Measurements from ENCODE around the gene CEP44. TPM values are rescaled to one million over a fixed set of nuclear protein-coding genes. Genes with fewer than 3 reads are reported as not detected.

Gene CEP44
- total RNA-seq, 1 donor from 2014 or later = 17.4 TPM

GRCh38 chr4:174248407-174248806, 35.3 kb upstream of the CEP44 start:
- no peak overlapping the region for H3K4me3 ChIP-seq

GRCh38 chr4:174252412-174252811, 31.3 kb upstream of the CEP44 start:
- H3K36me3 ChIP-seq = no peaks in the 10 kb centered on the region
- intact Hi-C loops (cut with DNase I) = no loop called here
- TF ChIP-seq CTCF (IDR thresholded peaks at IDR 0.05) (no peak), POLR2A (IDR thresholded peaks at IDR 0.05) (no peak), POLR2AphosphoS5 (IDR thresholded peaks at IDR 0.05; ENCODE audit: insufficient read depth in 1 of 2, low read depth in 1 of 2) (no peak)
- H3K4me3 ChIP-seq = no peak overlapping the region
- no peaks in the 10 kb centered on the region for H3K9me3 ChIP-seq
- H3K27ac ChIP-seq = no peak overlapping the region
- no peaks in the 10 kb centered on the region for H3K27me3 ChIP-seq
- DNase-seq (ENCODE audit: extremely low spot score in 2 of 2) = no peak
- H3K4me1 ChIP-seq = no peaks in the 10 kb centered on the region

More at GRCh38 chr4:174248407-174248806, 35.3 kb upstream of the CEP44 start:
- H3K4me1 ChIP-seq = no peaks in the 10 kb centered on the region
- no peaks in the 10 kb centered on the region for H3K9me3 ChIP-seq
- no peak overlapping the region for H3K27ac ChIP-seq
- H3K27me3 ChIP-seq = no peaks in the 10 kb centered on the region
- no peak for TF ChIP-seq POLR2AphosphoS5 (IDR thresholded peaks at IDR 0.05; ENCODE audit: insufficient read depth in 1 of 2, low read depth in 1 of 2)
- TF ChIP-seq POLR2A (IDR thresholded peaks at IDR 0.05) = no peak
- TF ChIP-seq CTCF (IDR thresholded peaks at IDR 0.05) = no peak
- intact Hi-C loops (cut with DNase I) = no loop called here
- no peaks in the 10 kb centered on the region for H3K36me3 ChIP-seq
- DNase-seq (ENCODE audit: extremely low spot score in 2 of 2) = no peak

- Histone ChIP-seq H3K4me3 (no peak overlapping the region), H3K27me3 (no peaks in the 10 kb centered on the region), H3K36me3 (no peaks in the 10 kb centered on the region), H3K9me3 (no peaks in the 10 kb centered on the region), H3K27ac (no peak overlapping the region), H3K4me1 (no peaks in the 10 kb centered on the region)
- no peak for DNase-seq (ENCODE audit: extremely low spot score in 2 of 2)
- TF ChIP-seq CTCF (IDR thresholded peaks at IDR 0.05) = no peak
- no peak for TF ChIP-seq POLR2A (IDR thresholded peaks at IDR 0.05)
- TF ChIP-seq POLR2AphosphoS5 (IDR thresholded peaks at IDR 0.05; ENCODE audit: insufficient read depth in 1 of 2, low read depth in 1 of 2) = no peak
- intact Hi-C loops (cut with DNase I) = no loop called here
Observed at GRCh38 chr4:174254613-174255012, 29.1 kb upstream of the CEP44 start.

GRCh38 chr4:174255374-174255773, 28.3 kb upstream of the CEP44 start:
- intact Hi-C loops (cut with DNase I) = no loop called here
- TF ChIP-seq POLR2AphosphoS5 (IDR thresholded peaks at IDR 0.05; ENCODE audit: insufficient read depth in 1 of 2, low read depth in 1 of 2) (no peak), CTCF (IDR thresholded peaks at IDR 0.05) (no peak), POLR2A (IDR thresholded peaks at IDR 0.05) (no peak)
- no peaks in the 10 kb centered on the region for H3K9me3 ChIP-seq
- no peaks in the 10 kb centered on the region for H3K27me3 ChIP-seq
- H3K36me3 ChIP-seq = no peaks in the 10 kb centered on the region
- H3K4me3 ChIP-seq = no peak overlapping the region
- DNase-seq (ENCODE audit: extremely low spot score in 2 of 2) = no peak
- no peak overlapping the region for H3K27ac ChIP-seq
- H3K4me1 ChIP-seq = no peaks in the 10 kb centered on the region

GRCh38 chr4:174255786-174256185, 27.9 kb upstream of the CEP44 start:
- H3K4me3 ChIP-seq = no peak overlapping the region
- no peaks in the 10 kb centered on the region for H3K27me3 ChIP-seq
- intact Hi-C loops (cut with DNase I) = no loop called here
- DNase-seq (ENCODE audit: extremely low spot score in 2 of 2) = no peak
- H3K4me1 ChIP-seq = no peaks in the 10 kb centered on the region
- no peak for TF ChIP-seq CTCF (IDR thresholded peaks at IDR 0.05)
- TF ChIP-seq POLR2AphosphoS5 (IDR thresholded peaks at IDR 0.05; ENCODE audit: insufficient read depth in 1 of 2, low read depth in 1 of 2) = no peak
- no peak for TF ChIP-seq POLR2A (IDR thresholded peaks at IDR 0.05)
- no peaks in the 10 kb centered on the region for H3K9me3 ChIP-seq
- H3K36me3 ChIP-seq = no peaks in the 10 kb centered on the region
- no peak overlapping the region for H3K27ac ChIP-seq
